ENCODE results near the gene LSM5.

DNA sequence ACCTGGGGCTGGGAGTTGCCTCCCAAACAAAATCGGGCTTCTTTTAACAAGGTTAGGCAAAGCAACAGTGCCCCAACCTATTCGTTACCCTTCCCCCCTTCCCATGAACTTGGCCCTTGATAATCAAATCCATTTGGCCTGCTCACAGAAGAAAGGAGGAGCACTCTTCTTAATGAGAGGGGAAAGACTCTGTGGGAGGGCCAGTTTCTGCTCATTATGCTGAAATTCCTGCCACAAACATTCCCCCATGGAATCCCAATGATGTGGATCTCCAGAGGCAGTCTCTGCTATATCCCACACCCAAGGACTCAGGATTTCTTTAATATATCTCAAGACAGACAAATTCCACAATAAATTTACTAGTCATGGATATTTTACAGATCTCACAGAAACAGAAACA is 43.0 kb downstream of the LSM5 start:
- TF ChIP-seq, protein P1, sequence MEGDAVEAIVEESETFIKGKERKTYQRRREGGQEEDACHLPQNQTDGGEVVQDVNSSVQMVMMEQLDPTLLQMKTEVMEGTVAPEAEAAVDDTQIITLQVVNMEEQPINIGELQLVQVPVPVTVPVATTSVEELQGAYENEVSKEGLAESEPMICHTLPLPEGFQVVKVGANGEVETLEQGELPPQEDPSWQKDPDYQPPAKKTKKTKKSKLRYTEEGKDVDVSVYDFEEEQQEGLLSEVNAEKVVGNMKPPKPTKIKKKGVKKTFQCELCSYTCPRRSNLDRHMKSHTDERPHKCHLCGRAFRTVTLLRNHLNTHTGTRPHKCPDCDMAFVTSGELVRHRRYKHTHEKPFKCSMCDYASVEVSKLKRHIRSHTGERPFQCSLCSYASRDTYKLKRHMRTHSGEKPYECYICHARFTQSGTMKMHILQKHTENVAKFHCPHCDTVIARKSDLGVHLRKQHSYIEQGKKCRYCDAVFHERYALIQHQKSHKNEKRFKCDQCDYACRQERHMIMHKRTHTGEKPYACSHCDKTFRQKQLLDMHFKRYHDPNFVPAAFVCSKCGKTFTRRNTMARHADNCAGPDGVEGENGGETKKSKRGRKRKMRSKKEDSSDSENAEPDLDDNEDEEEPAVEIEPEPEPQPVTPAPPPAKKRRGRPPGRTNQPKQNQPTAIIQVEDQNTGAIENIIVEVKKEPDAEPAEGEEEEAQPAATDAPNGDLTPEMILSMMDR (IDR thresholded peaks at IDR 0.05) = no peak
- TF ChIP-seq POLR2A (IDR thresholded peaks at IDR 0.05; ENCODE audit: low read length) = no peak
- TF ChIP-seq, protein P2, sequence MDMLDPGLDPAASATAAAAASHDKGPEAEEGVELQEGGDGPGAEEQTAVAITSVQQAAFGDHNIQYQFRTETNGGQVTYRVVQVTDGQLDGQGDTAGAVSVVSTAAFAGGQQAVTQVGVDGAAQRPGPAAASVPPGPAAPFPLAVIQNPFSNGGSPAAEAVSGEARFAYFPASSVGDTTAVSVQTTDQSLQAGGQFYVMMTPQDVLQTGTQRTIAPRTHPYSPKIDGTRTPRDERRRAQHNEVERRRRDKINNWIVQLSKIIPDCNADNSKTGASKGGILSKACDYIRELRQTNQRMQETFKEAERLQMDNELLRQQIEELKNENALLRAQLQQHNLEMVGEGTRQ (IDR thresholded peaks at IDR 0.05) = no peak
- no peak for TF ChIP-seq NR3C1 (IDR thresholded peaks at IDR 0.05)
- TF ChIP-seq, protein P3, sequence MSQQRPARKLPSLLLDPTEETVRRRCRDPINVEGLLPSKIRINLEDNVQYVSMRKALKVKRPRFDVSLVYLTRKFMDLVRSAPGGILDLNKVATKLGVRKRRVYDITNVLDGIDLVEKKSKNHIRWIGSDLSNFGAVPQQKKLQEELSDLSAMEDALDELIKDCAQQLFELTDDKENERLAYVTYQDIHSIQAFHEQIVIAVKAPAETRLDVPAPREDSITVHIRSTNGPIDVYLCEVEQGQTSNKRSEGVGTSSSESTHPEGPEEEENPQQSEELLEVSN (IDR thresholded peaks at IDR 0.05; ENCODE audit: borderline replicate concordance, low read depth) = no peak
- TF ChIP-seq RFX5 (IDR thresholded peaks at IDR 0.05) = no peak
- TF ChIP-seq SREBF2 (IDR thresholded peaks at IDR 0.05) = no peak
- TF ChIP-seq HOXA7 (CRISPR knock-in tag; IDR thresholded peaks at IDR 0.05) = no peak
- TF ChIP-seq, protein P4, sequence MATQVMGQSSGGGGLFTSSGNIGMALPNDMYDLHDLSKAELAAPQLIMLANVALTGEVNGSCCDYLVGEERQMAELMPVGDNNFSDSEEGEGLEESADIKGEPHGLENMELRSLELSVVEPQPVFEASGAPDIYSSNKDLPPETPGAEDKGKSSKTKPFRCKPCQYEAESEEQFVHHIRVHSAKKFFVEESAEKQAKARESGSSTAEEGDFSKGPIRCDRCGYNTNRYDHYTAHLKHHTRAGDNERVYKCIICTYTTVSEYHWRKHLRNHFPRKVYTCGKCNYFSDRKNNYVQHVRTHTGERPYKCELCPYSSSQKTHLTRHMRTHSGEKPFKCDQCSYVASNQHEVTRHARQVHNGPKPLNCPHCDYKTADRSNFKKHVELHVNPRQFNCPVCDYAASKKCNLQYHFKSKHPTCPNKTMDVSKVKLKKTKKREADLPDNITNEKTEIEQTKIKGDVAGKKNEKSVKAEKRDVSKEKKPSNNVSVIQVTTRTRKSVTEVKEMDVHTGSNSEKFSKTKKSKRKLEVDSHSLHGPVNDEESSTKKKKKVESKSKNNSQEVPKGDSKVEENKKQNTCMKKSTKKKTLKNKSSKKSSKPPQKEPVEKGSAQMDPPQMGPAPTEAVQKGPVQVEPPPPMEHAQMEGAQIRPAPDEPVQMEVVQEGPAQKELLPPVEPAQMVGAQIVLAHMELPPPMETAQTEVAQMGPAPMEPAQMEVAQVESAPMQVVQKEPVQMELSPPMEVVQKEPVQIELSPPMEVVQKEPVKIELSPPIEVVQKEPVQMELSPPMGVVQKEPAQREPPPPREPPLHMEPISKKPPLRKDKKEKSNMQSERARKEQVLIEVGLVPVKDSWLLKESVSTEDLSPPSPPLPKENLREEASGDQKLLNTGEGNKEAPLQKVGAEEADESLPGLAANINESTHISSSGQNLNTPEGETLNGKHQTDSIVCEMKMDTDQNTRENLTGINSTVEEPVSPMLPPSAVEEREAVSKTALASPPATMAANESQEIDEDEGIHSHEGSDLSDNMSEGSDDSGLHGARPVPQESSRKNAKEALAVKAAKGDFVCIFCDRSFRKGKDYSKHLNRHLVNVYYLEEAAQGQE (IDR thresholded peaks at IDR 0.05) = no peak
- TF ChIP-seq, protein P5, sequence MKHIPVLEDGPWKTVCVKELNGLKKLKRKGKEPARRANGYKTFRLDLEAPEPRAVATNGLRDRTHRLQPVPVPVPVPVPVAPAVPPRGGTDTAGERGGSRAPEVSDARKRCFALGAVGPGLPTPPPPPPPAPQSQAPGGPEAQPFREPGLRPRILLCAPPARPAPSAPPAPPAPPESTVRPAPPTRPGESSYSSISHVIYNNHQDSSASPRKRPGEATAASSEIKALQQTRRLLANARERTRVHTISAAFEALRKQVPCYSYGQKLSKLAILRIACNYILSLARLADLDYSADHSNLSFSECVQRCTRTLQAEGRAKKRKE (CRISPR knock-in tag; IDR thresholded peaks at IDR 0.05; ENCODE audit: low read depth) = no peak

Data from A549 (cell line).